Measurements from ENCODE around the gene PDS5B.

Gene PDS5B

GRCh38 chr13:32639502-32640105 lies 53.4 kb downstream of the PDS5B start:
- Histone ChIP-seq H3K9me2 (replicated peaks; ENCODE audit: control insufficient read depth, low read length) (no peaks in the 10 kb centered on the region), H3K4me2 (ENCODE audit: low read length) (peak overlapping the region; percentile 15), H4K20me1 (ENCODE audit: control insufficient read depth, insufficient read depth, low read depth, low read length) (peaks cover 14% of the 10 kb centered on the region; the same call in 1 of the 2 replicates), H3K27me3 (ENCODE audit: control insufficient read depth, low read length) (no peaks in the 10 kb centered on the region), H3K27ac (ENCODE audit: low read depth, low read length) (no peak overlapping the region), H3K36me3 (ENCODE audit: control insufficient read depth, low read length) (no peaks in the 10 kb centered on the region), H3F3A (ENCODE audit: control insufficient read depth, insufficient read depth) (no peaks in the 10 kb centered on the region; the same call in 1 of the 2 replicates), H3K4me1 (ENCODE audit: control insufficient read depth, low read length) (peaks cover 29% of the 10 kb centered on the region), H3K9me3 (ENCODE audit: control insufficient read depth, insufficient read depth, low read length) (no peaks in the 10 kb centered on the region), H3K79me2 (ENCODE audit: control insufficient read depth, low read length) (peaks cover 93% of the 10 kb centered on the region), H3K4me3 (ENCODE audit: low read length) (no peak overlapping the region)
- TF ChIP-seq EZH2phosphoT487 (IDR thresholded peaks at IDR 0.05; ENCODE audit: borderline replicate concordance, low read length), result no peak
- peak; percentile 85 for TF ChIP-seq CTCF (IDR thresholded peaks at IDR 0.05; ENCODE audit: low read depth, low read length, poor library complexity, severe bottlenecking)

DNA sequence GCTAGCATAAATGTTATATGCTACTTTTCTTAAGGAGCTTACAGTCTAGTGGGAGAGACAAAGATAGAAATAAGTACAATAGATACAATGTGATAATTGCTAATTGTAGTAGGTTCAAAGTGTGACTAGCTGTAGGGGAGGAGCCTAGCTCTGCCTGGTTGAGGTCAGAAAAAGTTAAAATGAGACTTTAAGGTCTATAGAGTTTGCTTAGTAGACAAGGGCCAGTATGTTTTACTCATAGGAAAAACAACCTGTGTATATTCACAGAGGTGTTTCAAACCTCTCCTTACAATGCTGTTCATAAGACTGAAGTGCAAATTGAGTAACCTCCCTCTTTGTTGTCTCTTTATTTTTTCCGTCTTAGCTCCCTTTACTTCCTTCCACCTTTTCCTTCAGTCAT lies 56.1 kb downstream of the PDS5B start:
- Histone ChIP-seq H4K20me1 (ENCODE audit: control insufficient read depth, insufficient read depth, low read depth, low read length) (peaks cover 21% of the 10 kb centered on the region; the same call in 1 of the 2 replicates), H3K4me3 (ENCODE audit: low read length) (no peak overlapping the region), H3K4me2 (ENCODE audit: low read length) (no peak overlapping the region), H3K9me2 (replicated peaks; ENCODE audit: control insufficient read depth, low read length) (no peaks in the 10 kb centered on the region), H3F3A (ENCODE audit: control insufficient read depth, insufficient read depth) (no peaks in the 10 kb centered on the region; the same call in 1 of the 2 replicates), H3K27me3 (ENCODE audit: control insufficient read depth, low read length) (no peaks in the 10 kb centered on the region), H3K79me2 (ENCODE audit: control insufficient read depth, low read length) (peaks cover 98% of the 10 kb centered on the region), H3K9me3 (ENCODE audit: control insufficient read depth, insufficient read depth, low read length) (no peaks in the 10 kb centered on the region), H3K36me3 (ENCODE audit: control insufficient read depth, low read length) (no peaks in the 10 kb centered on the region), H3K27ac (ENCODE audit: low read depth, low read length) (no peak overlapping the region), H3K4me1 (ENCODE audit: control insufficient read depth, low read length) (peaks cover 54% of the 10 kb centered on the region)
- TF ChIP-seq CTCF (IDR thresholded peaks at IDR 0.05; ENCODE audit: low read depth, low read length, poor library complexity, severe bottlenecking) (no peak), EZH2phosphoT487 (IDR thresholded peaks at IDR 0.05; ENCODE audit: borderline replicate concordance, low read length) (no peak)

GRCh38 chr13:32642858-32643257 lies 56.6 kb downstream of the PDS5B start:
- H3K4me1 ChIP-seq (ENCODE audit: control insufficient read depth, low read length), result peaks cover 59% of the 10 kb centered on the region

More at GRCh38 chr13:32642858-32643257, 56.6 kb downstream of the PDS5B start:
- no peak overlapping the region for H3K4me3 ChIP-seq (ENCODE audit: low read length)
- H3K4me2 ChIP-seq (ENCODE audit: low read length), result no peak overlapping the region
- H3K27ac ChIP-seq (ENCODE audit: low read depth, low read length), result no peak overlapping the region
- H3K9me3 ChIP-seq (ENCODE audit: control insufficient read depth, insufficient read depth, low read length), result no peaks in the 10 kb centered on the region
- H4K20me1 ChIP-seq (ENCODE audit: control insufficient read depth, insufficient read depth, low read depth, low read length), result peaks cover 23% of the 10 kb centered on the region
- no peaks in the 10 kb centered on the region; the same call in 1 of the 2 replicates for H3F3A ChIP-seq (ENCODE audit: control insufficient read depth, insufficient read depth)
- H3K79me2 ChIP-seq (ENCODE audit: control insufficient read depth, low read length), result peaks cover 98% of the 10 kb centered on the region
- no peaks in the 10 kb centered on the region for H3K27me3 ChIP-seq (ENCODE audit: control insufficient read depth, low read length)
- TF ChIP-seq CTCF (IDR thresholded peaks at IDR 0.05; ENCODE audit: low read depth, low read length, poor library complexity, severe bottlenecking), result no peak
- no peak for TF ChIP-seq EZH2phosphoT487 (IDR thresholded peaks at IDR 0.05; ENCODE audit: borderline replicate concordance, low read length)
- no peaks in the 10 kb centered on the region for H3K36me3 ChIP-seq (ENCODE audit: control insufficient read depth, low read length)
- H3K9me2 ChIP-seq (replicated peaks; ENCODE audit: control insufficient read depth, low read length), result no peaks in the 10 kb centered on the region

All from DOHH2 (cell line).